GM21619 (cell line): Measurements from ENCODE around the gene STXBP4.
A peak's percentile ranks its signal among the peaks of the same experiment; 100 is the strongest.

Experiments used
- ATAC-seq: cut with Tn5 transposase; IDR thresholded peaks from one replicate; pipeline ENCODE4 v1.9.1; 2021; ENCODE audit not compliant: unreplicated experiment

The STXBP4 gene

GRCh38 chr17:54969658-54970572, 1.4 kb downstream of the STXBP4 start:
- ATAC-seq: no peak

GRCh38 chr17:54971147-54971546, 2.6 kb downstream of the STXBP4 start:
- ATAC-seq: no peak

- no peak for ATAC-seq
Measured at GRCh38 chr17:54971901-54972300, 3.3 kb downstream of the STXBP4 start.

- ATAC-seq: no peak
Measured at GRCh38 chr17:54972406-54973138, 4.0 kb downstream of the STXBP4 start.

GRCh38 chr17:54974759-54975158, 6.2 kb downstream of the STXBP4 start:
- ATAC-seq: no peak

- ATAC-seq: no peak
Measured at GRCh38 chr17:54976316-54976715, 7.8 kb downstream of the STXBP4 start.

DNA sequence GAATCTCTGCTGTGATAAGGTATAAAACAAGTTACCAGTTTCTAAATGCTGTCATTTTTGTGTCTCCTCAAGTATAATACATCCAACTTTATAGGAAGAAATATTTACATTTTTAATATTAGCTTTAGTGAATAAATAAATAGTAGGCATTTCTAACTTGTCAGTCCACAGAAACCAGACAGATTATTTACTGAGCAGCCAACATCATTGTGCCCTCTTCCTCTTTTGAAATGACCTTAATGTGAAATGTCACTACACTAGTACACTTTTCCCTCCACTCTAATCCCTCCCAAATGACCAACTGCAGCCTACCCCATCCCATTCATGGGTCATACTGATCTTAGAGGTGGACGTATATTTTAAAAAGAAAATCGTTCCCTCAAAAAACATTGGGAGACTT, 9.2 kb downstream of the STXBP4 start:
- ATAC-seq: no peak

DNA sequence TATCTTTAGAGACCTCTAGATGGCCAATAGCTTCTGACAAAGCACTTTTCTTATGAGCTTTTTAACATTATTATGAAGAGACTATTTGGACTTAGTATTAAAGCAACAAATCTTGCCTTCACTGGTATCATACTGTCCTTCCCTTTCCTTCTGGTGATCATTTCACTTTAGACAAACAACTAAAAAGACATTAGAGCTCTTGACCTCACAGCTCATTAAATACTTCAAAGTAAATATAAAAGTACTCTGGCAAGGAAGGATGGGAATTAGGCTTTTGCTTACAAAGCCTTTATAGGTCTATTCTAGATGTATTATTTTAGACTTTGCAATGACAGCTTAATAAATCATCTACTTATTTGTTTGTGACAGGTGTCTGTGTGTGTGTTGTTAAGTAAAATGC, 11.1 kb downstream of the STXBP4 start:
- ATAC-seq: no peak

GRCh38 chr17:54980375-54980774, 11.8 kb downstream of the STXBP4 start:
- ATAC-seq: no peak

- no peak for ATAC-seq
Measured at GRCh38 chr17:54982399-54982798, 13.8 kb downstream of the STXBP4 start.

- ATAC-seq: peak; percentile 80
Measured at GRCh38 chr17:54983260-54983659, 14.7 kb downstream of the STXBP4 start.

DNA sequence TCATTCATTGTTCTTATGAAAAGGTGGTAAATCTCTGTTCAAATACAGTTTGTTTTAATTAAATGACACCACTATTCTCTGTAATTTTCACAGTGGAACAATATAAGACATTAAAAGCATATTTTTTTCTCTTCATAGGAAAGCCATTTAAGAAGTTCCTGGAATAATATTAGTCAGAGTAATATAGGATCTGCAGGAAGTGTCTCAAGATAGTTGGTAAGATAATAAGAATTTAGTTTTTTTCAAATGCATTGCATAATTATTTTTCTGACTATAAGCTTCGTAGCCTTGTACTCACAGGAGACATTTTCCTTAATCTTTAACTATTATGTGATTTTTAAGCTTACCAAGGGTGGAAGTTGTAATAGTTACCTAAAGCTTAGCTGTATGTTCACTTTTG, 16.9 kb downstream of the STXBP4 start:
- ATAC-seq: no peak

DNA sequence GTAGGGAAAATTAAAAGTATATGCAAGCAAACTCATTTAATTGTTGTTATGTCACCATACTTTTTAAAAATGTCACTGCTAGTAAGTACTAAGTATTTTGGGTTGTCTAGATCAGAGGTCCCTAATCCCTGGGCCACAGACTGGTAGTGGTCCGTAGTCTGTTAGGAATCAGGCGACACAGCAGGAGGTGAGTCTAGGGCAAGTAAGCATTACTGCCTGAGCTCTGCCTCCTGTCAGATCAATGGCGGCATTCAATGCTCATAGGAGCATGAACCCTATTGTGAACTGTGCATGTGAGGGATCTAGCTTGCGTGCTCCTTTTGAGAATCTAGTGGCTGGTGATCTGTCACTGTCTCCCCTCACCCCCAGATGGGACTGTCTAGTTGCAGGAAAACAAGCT, 21.6 kb downstream of the STXBP4 start:
- ATAC-seq: no peak

DNA sequence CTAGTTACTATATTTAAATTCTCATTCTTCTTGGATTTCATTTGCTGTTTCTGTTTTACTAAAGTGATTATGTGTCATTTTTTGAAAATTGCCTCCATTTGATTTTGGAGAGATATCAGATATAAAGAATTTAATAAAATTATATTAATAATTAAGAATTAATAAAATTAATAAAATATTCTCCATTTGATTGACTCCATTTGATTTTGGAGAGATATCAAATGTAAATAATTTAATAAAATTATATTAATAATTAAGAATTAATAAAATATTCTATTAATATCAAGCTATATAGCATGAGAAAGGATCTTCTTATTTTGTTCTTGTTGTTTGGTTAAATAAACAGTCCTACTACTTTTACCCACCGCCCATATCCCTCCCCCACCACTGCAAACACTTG, 23.0 kb downstream of the STXBP4 start:
- ATAC-seq: no peak

GRCh38 chr17:54992797-54993639, 24.5 kb downstream of the STXBP4 start:
- ATAC-seq: no peak

- ATAC-seq: no peak
Measured at GRCh38 chr17:54996441-54996840, 27.9 kb downstream of the STXBP4 start.

DNA sequence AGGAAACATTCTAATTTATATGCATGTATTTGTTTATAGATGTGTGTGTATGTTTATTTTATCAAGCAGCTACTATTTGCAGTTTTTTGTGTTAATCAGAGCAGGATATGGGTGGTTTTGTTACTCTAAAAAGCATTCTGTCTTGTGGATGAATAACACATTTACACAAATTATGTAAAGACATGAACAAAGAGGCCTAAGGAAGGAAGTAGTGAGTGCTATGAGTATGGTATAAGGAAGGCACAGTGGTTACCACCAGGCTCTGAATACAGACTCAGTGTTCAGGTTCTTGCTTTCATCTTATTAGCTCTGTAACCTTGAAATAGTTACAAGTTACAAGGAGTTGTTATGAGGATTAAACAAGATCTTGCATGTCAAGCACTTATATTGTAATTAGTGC, 33.9 kb downstream of the STXBP4 start:
- no peak for ATAC-seq

- no peak for ATAC-seq
Measured at GRCh38 chr17:55004484-55004883, 35.9 kb downstream of the STXBP4 start.

- no peak for ATAC-seq
Measured at GRCh38 chr17:55005520-55005919, 37.0 kb downstream of the STXBP4 start.

GRCh38 chr17:55023626-55024025, 55.1 kb downstream of the STXBP4 start:
- no peak for ATAC-seq

GRCh38 chr17:55037828-55038227, 69.3 kb downstream of the STXBP4 start:
- ATAC-seq: peak; percentile 100
